Stimulated activated CD4-positive, alpha-beta T cell treated with anti-CD3 and anti-CD28 coated beads, Interleukin-12 subunit alpha, Interleukin-12 subunit beta, amount 100 ng/mL, for 48 hours (primary cell): ENCODE measurements around the gene CNTNAP2.
"Not testable (repeated sequence)": the region's sequence is repeated elsewhere in the genome, so short reads cannot be mapped to it uniquely, and the experiment has no call there.

Source experiments
- DNase-seq, 3 donors: peaks; one replicate each; pipeline ENCODE4 v3.0.0-alpha.2; 2020; ENCODE audit warnings: low read depth in 2 of 3, low spot score in 1 of 3

CNTNAP2 gene

GRCh38 chr7:147593271-147594057, 1476.9 kb downstream of the CNTNAP2 start:
- no peak for DNase-seq

- no peak for DNase-seq
Measured at GRCh38 chr7:147595042-147595441, 1478.4 kb downstream of the CNTNAP2 start.

- not testable (repeated sequence) for DNase-seq
Measured at GRCh38 chr7:147598687-147599086, 1482.1 kb downstream of the CNTNAP2 start.

GRCh38 chr7:147605323-147605722, 1488.7 kb downstream of the CNTNAP2 start:
- DNase-seq = no peak

DNA sequence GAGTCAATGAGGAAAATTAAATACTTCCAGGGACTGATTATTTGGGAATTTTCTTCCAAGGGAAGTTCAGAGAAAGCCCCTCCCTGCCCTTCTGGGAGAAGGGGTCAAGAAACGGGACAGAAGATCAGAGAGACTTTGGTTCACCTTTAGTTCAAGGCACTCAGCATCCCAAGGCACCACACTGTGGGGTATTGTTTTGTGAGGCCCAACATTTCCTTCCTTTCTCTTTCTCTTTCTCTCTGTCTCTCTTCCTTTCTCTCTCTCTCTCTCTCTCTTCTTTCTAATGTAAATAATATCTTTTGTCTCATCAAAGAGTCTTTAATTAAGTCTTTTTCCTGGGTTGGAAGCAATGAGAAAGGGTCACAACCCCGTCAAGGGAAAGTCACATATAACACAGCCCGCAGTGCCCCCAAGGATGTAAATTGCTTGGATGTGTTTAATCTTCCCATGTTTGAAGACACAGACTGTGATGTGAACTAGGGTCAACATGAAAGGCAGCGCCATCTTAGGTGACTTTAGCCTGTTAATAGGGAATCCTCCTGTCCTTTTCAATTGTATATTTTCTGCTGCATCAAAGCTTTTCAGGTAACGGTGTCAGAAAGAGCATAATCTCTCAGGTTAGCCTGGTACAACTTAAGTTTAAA, 1490.7 kb downstream of the CNTNAP2 start:
- no peak for DNase-seq

GRCh38 chr7:147611431-147611830, 1494.8 kb downstream of the CNTNAP2 start:
- DNase-seq = no peak

GRCh38 chr7:147635288-147635687, 1518.7 kb downstream of the CNTNAP2 start:
- DNase-seq = no peak

- DNase-seq = no peak
Measured at GRCh38 chr7:147636553-147636952, 1520.0 kb downstream of the CNTNAP2 start.

GRCh38 chr7:147638566-147638965, 1522.0 kb downstream of the CNTNAP2 start:
- no peak for DNase-seq

DNA sequence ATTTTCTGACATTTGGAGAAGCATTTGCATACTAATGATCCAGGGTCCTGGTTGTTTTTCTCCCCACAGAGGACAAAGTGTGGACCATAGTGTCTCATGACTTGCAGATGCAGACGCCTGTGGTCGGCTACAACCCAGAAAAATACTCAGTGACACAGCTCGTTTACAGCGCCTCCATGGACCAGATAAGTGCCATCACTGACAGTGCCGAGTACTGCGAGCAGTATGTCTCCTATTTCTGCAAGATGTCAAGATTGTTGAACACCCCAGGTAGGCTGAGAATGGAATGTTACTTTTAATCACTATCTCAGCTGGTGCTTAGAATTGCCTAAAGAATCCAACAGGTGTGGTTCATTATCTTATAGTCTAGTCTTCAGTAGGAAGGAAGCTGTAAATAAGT, 1522.4 kb downstream of the CNTNAP2 start:
- no peak for DNase-seq

- DNase-seq = no peak
Measured at GRCh38 chr7:147639751-147640150, 1523.2 kb downstream of the CNTNAP2 start.

DNA sequence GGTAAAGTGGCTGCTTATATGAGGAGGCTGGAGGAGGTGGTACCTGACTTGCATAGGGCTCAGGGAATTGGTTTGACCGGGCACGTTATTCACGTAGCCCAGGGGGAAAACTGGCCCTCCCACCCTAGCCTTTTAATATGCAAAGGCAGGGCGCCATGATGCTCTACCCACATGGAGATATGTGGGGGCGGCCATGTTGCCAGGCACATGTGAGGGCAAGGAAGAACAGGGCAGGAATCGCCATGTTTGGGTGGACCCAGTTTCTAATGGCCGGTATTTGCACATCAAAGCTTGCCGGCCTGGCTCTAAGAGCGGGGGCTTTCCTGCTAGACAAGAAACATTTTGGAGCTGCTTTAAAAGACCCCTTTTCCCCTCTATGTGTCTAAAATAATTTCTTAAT, 1524.2 kb downstream of the CNTNAP2 start:
- DNase-seq = no peak

DNA sequence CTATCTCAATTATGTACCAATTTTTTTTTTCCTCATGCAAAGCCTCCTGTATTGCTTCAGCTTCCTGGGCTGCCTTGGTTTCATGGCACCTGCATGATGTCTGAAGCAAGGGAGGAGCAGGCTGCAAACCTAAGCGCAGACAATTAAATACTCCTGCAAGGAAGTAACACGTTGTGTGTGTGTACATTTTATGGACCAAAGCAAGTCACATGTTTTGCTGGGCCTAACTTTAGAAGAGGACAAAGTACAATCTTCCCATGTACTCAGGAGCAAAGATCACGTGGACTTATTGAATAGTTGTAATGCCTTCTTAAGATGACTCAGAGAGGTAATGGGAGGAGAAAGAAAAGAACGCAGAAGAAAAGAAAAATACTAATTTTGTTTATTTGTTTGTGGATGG, 1530.0 kb downstream of the CNTNAP2 start:
- DNase-seq = no peak

DNA sequence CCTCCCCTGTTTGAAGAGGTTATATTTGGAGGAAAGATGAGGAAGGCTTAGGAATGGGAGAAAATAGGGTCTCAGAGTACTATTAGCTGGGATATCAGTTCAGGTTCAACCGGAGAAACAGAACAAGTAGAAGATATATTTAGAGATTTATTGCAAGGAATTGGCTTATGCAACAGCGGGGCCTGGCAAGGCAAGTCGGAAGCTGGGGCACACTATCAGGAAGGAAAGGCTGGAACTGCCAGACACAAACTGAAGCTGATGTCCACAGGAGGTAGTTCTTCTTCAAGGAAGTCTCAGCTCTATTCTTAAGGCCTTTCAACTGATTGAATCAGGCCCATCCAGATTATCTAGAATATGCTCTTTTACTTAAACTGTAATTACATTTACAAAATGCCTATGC, 1534.4 kb downstream of the CNTNAP2 start:
- no peak for DNase-seq

DNA sequence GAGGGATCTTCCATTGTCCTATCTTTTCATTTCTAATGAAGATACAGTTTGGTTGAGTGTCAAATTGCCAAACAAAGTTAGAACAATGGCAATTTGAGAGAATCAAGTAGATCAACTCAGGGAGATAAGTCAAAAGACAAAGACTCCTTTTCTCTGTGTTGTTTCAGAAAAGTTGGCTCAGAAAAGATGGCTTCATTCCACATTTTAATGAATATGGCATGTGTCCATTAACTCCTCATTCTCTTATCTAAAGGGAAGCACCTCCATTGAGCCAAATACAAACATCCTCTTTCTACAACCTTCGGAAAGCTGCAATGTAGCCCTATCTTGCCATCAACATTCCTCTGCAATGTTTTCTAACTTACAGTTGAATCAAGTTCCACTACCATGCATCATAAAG, 1535.0 kb downstream of the CNTNAP2 start:
- DNase-seq = no peak

DNA sequence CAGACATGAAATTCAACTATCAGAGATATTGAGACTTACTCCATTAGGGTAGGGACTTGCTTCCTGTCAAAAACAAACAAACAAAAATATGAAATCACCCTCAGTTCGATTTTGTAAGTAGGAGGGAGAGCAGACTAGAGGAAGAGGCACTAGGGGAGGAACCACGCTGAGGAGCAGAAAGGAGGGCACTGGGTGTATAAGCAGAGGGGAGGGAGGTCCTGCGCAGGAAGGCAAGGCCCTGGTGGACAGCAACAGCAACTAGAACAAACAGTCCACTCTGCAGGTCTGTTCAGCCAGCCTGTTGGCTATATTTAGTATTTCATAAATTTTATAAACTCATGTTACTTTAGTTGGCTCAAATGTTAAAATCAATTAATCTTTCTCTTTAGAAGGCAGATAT, 1536.9 kb downstream of the CNTNAP2 start:
- DNase-seq = no peak

- no peak for DNase-seq
Measured at GRCh38 chr7:147658392-147658967, 1541.9 kb downstream of the CNTNAP2 start.

DNA sequence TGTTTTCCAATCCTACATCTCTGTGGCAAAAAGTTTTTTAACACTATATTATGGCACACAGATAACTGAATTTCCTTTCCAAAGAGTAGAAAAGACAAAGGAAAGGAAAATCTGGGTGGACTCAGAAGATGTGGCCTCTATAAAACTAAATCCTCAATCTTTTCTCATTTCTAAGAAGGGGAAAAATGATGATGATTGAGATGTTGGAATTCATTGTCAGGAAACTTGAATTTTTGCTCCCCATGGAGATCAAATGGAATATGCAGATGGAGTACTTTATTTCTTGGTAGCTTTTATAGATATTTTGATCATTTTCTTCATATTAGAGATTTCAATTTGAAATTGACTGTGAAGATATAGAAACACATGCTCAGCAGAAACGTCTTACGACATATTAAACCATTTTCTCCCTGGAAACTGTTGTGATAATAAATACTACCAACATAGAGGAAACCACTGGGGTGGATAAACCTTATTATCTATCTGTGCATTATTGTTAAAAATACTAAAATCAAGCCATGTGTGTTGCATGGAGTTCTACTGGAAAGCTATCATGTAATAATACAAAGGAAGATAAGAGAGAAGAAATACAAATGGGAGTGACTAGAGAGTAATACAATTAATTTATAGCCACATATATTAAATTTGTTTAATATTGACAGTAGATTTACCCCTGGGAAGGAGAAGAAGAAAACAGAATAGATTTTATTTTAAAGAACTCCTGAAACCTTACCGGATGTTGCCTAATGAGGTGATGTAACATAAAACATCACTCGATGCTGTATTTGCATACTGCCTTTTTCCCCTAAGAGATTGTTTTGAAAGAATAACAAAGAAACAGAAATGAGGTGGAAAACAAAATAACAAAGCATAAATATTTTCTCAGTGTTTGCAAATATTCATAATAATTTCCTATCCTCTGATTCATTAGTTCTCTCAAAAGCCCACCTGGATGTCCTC, 1542.7 kb downstream of the CNTNAP2 start:
- no peak for DNase-seq

DNA sequence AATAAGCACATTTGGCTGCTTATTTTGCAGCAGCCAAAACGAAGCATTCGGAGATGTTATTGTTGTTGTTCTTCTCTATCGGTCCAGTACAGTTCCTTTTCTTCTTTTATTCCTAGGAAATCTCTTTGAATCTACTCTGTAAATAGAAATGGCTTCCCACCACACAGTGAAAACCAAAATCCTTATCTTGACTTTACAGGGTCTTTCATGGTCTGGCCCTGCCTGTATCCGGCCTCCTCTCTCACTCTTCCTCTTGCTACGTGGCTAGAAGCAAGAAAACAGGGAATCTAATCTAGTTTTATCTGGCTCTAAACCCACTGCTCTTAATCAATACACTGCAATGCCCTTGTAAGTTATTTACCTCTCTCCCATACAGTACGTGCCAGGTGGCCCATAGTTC, 1547.9 kb downstream of the CNTNAP2 start:
- DNase-seq = no peak

GRCh38 chr7:147670759-147671158, 1554.2 kb downstream of the CNTNAP2 start:
- no peak for DNase-seq

DNA sequence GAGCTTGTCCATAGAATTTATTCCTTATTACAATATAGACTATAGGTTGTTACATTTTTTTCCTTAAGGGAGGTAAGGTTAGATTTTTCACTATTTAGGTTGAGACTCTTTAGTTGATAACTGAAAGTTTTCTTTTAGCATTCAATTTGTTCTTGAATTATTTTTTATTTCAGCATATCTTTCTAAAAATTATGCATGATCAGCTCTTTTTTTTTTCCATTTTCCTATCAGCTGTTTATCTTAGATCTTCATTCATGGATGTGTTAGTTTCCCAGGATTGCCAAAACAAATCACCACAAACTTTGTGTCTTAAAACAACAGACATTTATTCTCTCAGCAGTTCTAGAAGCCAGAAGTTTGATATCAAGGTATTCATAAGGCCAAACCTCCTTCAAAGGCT, 1558.1 kb downstream of the CNTNAP2 start:
- no peak for DNase-seq
